LoVo (cell line): ENCODE results near the gene TTLL5.

ENCODE experiments used
- DNase-seq: peaks from one replicate; pipeline ENCODE4 v3.0.0-alpha.2; 2016; ENCODE audit warnings: low spot score

The TTLL5 gene

GRCh38 chr14:75702616-75703261, 41.7 kb downstream of the TTLL5 start:
- no peak for DNase-seq

- DNase-seq: no peak
Measured at GRCh38 chr14:75703467-75703866, 42.4 kb downstream of the TTLL5 start.

GRCh38 chr14:75705014-75705413, 44.0 kb downstream of the TTLL5 start:
- DNase-seq: no peak

- DNase-seq: peak; percentile 73
Measured at GRCh38 chr14:75709207-75709812, 48.3 kb downstream of the TTLL5 start.

DNA sequence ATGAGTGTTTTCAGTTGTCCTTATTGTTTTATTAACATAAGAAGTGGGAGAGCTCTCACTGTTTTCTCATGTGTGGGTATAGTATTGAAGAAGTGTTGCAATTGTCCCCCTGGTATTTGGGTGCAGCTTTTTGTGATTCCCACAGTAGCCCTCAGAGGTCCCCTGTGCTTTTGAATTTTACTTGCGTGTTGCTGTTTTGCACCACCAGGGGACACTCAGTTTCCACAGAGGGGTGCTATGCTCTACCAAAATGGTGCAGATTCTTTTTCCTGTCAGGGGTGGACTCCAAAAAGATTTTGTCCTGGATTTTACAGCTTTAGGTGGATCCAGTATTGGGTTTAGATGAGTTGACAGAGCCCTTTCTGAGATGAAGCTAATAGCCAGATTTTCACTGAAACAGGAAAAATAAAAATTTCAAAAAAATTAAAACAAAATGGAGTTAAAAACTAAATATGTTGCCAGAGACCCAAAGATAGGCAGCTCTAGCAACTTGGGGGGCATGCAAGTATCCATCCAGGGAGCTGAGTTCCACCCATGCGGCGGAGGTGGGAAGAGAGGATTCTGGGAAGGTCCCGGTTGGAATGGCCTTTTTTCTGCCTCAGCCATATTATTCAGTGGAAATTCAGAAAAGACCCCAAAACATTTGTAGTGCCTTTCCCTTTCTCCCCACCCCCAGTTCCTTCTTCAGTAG, 50.2 kb downstream of the TTLL5 start:
- DNase-seq: peak; percentile 3

DNA sequence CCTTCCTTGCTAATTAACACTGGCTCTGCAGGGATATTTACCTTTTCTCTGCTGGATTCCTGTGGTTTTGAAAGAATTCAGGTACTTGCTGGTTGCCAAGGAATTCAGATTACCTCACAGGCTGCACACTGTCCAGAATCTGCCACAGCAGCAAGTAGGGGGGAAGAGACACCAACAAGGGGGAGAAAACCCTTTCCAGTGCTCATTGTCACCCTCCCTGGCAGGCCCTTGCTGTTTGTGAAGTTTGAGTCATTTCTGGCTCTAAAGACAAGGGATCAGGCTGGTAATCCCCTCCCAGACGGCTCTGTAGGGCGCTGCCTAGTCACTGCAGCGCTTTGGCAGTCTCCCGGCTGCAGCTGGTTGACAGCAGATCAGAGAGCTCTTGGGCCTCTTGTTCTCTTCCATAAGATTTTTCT, 50.8 kb downstream of the TTLL5 start:
- DNase-seq: peak; percentile 63

DNA sequence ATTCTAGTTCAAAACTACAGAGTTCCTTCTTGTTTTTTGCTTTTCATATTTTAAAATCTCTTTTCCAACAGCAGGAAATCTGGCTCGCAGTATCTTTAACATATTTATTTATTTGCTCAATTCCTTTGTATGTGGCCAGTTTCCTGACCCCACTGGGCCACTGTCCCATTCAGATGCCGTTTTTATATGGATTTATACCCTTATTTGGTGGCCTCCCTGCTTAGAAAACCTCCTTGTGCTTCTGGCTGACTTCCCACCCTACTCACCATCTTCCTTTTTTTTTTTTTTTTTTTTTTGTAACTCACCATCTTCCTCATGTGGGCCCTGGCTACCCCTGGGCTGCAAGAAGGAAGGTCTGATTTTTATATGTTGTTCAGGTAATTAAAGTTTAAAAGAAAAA, 53.9 kb downstream of the TTLL5 start:
- no peak for DNase-seq

DNA sequence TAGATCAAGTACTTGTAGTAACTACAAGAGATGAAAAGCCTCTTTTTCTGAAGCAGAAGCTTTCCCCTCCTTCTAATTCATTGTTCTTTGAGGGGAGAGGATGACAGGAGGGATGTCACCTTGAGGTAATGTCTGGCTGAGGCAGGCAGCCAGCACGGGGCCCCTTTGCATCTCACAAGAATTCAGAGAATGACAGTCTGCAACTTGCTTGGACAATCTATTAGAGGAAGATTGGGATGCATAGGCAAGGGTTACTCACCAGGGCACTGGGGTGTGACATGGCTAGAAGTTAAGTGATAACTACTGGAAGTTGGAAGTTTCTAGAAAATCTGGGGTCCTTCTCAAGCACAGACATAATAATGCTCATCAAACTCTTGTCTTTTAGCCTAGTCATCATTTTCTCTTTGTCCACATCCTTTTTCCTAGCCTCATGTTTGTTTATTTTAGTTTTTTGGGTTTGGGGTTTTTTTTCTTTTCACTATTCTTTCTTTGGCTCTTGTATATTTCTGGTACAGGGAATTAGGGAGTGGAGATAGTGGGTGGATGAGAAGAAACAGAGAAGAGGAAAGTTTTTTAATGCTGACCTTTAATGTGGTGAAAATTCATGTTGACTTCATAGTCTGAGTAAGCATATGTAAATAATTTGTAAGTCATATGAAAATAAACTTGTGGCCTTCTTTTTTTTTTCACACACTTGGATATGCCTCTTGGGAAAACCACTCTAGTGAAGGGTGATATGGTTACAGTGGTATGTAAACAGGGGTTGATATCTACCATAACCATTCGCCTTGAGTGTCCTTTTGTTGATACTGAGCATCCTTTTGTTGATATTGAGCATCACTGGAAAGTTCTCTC, 55.1 kb downstream of the TTLL5 start:
- no peak for DNase-seq

GRCh38 chr14:75717729-75718128, 56.7 kb downstream of the TTLL5 start:
- DNase-seq: no peak

DNA sequence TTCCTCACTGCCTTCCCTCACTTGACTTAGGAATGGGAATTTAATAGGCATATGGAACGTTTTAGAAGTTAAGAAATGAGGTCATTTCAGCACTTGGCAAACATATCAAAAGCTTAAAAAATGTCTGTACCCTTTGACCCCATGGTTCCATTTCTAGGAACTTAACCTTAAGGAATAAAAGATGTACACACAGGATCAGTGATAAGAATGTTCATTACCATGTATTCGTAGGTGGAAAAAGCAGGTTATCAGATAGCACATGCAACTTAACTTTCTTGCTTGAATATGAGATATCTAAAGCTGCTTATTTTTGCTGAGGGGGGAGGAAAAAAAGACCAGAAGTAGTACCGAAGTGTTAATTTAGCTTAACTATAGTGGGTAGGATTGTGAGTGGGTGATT, 57.2 kb downstream of the TTLL5 start:
- no peak for DNase-seq

- DNase-seq: no peak
Measured at GRCh38 chr14:75720116-75720515, 59.1 kb downstream of the TTLL5 start.

DNA sequence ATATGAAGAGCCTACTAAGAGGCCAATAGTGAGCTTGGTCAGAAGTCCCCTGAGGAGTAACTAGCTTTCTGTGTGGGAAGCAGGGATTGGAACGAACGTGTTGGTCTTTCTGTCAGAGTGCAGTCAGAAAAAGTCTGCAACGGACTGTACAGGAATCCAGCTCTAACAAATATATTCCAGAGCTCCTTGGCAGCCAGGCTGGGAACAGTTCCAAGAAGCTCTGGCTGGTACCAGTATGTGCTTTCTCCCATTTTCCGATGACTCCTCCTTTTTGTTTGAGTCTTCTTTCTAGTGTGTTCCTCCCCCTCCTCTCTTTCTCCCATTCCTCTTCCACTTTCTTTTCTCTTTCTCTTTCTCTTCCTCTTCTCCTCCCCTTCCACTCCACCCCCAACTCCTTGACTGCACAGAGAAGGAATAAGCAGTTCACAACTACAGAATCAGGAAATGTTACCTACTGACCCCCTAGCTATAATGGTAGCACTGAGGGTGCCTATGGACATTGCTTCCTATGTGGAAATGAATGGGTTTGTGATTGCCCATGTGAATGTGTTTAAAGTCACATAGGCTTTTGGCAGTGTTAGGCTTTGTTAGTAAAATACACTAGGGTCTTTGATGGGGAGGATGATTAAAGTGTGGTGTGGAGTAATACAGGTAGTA, 59.9 kb downstream of the TTLL5 start:
- DNase-seq: no peak

DNA sequence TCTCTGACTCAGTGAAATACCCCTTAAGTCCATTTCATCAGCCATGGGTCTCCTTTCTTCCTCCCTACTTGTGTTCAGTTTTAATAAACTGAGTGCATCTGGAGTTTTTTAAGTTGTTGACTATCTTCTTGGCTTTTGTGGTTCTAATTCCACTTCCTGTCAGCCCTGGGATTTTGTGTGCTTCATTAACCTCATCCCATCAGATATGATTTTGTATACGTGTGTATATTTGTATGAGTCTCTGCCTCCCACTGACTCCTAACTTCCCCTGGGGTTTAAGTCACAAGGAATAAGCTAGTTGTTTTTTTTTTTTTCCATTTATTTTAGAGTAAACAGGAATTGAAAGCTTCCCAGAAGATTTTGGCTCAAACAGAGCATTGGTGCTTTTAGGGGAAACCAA, 62.7 kb downstream of the TTLL5 start:
- DNase-seq: no peak

DNA sequence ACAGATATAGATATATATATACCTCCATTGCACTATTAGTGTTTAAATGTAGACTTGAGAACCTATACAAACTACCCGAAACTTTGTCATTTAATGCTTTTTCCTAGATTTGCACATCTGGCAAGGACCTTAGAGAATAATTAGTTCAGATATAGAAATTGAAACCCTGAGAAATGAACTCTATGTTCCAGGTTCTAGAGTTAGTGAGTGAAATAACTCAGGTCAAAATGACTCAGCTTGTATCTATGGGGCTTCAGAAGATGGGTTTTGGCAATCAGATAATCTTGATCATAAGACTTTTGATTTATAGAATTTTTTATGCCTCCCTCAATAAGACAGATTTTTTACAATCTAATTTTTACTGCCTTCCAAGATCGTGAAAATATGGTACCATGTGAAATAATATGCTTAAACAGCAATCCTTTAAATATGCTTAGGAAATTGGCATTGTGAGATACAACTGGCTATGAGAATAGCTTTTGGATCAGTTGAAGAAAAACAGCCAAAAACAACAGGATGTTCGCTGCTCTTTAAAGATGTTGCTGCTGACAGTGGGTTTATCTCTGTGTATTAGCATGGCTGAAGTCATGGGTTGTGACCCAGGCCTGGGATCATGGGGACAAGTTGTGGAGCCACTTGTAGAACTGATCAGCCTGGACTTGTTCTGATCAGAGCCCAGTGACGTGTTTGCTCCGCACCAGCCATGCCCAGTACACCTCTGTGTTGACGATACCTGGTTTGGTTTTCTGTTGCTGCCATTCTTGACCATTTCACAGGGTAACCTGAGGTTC, 63.6 kb downstream of the TTLL5 start:
- DNase-seq: no peak

DNA sequence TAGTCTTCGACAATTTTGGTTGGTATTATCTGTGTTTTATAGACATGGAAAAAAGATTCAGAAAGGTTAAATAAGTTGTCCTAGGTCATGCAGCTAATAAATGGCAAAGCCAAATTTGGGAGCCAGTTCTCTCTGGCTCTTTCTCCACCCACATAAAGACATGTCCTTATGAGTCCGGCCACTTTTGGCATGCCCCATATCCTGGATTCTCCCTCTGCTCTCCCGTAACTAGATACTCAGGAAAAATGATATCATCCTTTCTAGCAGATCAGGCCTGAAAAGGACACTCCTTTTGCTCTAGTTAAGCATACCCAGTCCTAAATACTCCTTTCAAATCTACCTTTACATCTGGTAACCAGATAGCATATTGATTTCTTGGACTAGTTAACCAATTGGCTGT, 64.4 kb downstream of the TTLL5 start:
- no peak for DNase-seq

DNA sequence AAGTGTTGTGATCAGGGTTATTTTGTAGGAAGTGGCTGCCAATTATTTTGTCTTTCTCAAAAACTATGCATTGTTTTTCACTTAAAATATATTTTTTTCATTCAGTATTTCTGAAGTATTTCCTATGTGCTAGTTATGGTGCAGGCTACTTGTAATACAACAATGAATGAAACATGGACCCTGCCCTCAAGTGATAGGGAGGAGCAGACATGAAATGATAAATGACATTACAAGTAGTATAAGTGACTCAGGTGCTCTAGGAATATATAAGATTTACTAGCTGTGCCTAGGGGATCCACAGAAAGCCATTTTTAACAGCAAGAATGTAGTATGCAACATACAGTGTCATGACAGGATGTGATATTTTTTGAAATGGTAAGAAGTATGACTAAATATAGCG, 65.3 kb downstream of the TTLL5 start:
- DNase-seq: no peak

DNA sequence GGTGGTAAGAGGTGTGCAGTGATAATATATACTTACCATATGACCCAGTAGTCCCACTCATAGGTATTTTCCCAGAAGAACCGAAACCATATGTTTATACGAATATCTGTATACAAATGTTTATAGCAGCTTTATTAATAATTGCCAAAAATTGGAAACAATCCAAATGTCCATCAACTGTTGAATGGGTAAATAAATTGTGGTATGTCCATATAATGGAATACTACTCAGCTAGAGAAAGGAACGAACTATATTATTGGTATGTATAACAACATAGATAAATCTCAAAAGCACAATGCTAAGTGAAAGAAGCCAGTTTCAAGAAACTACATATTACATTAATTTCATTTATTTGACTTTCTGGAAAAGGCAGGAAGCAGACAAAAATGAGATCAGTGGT, 66.1 kb downstream of the TTLL5 start:
- DNase-seq: no peak

GRCh38 chr14:75732888-75733287, 71.8 kb downstream of the TTLL5 start:
- DNase-seq: no peak

GRCh38 chr14:75734854-75735253, 73.8 kb downstream of the TTLL5 start:
- DNase-seq: no peak

- no peak for DNase-seq
Measured at GRCh38 chr14:75736845-75737485, 75.9 kb downstream of the TTLL5 start.

DNA sequence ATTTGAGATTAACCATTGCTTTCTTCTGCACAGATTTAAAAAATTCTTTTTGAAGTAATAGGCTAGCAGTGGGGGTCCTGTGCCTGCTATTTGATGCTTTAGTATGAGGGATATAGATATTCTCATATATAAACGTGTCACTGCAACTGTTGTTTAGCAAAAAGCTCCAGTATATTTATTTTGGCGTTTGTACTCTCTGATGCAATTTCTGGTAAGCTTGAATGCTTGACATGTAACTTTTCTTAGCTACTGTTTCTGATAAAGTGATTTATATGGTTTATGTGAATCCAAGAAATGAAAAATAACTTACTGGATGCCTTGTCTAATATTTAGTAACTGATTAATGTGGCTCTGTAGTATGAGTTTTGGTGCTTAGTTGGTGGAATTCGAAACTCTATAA, 77.1 kb downstream of the TTLL5 start:
- DNase-seq: no peak
